Dermis lymphatic vessel endothelial cell (primary cell): ENCODE data around the gene PCDHA1. TPM values are rescaled to one million over a fixed set of nuclear protein-coding genes. Genes with fewer than 3 reads are reported as not detected.

Experiments
- total RNA-seq: library from RNA; depleted of rRNA; stranded (reverse); fragments of >200 nt; gene quantifications from 2 replicates; pipeline ENCODE4 v1.2.1, GENCODE V29; 2014

Gene PCDHA1
- under 0.01 and 0.09 TPM in 2 replicates for total RNA-seq

GRCh38 chr5:140785905-140786686 lies at the start of gene PCDHA1:
Gene PCDHA1, plus strand, starts transcription at chr5:140786140.

DNA sequence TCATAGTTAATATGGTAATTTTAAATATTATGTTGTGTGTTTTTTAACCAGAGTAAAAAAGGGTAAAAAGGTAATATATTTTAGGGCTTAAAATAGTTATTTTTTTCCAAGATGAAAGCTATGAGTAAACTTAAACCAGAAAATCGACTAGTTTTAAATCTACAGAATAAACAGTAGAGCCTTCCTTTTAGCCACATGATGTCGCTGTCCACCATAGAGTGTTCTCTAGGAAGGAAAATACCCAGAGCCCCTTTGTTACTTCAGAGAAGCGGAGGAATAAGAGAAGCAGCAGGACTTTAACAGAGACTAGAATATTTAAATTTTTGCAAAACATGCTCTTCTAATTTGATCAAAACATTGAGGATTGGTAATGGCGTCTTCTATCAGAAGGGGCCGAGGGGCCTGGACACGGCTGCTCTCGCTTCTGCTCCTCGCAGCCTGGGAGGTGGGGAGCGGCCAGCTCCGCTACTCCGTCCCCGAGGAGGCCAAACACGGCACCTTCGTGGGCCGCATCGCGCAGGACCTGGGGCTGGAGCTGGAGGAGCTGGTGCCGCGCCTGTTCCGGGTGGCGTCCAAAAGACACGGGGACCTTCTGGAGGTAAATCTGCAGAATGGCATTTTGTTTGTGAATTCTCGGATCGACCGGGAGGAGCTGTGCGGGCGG lies 8.8 kb downstream of the PCDHA1 start, which contains the start of gene PCDHA2:
TSS of gene PCDHA2 (plus strand) at position 258 of the 664 bp plus-strand sequence.

GRCh38 chr5:140800816-140801493 lies 15.0 kb downstream of the PCDHA1 start, which contains the start of gene PCDHA3:
Gene PCDHA3, plus strand, starts transcription at chr5:140801057.

GRCh38 chr5:140806834-140807775 lies 21.2 kb downstream of the PCDHA1 start, which contains the start of gene PCDHA4:
Gene PCDHA4, plus strand, starts transcription at chr5:140807068.

GRCh38 chr5:140821375-140822280 lies 35.7 kb downstream of the PCDHA1 start, which contains the start of gene PCDHA5:
Gene PCDHA5, plus strand, starts transcription at chr5:140821613.

DNA sequence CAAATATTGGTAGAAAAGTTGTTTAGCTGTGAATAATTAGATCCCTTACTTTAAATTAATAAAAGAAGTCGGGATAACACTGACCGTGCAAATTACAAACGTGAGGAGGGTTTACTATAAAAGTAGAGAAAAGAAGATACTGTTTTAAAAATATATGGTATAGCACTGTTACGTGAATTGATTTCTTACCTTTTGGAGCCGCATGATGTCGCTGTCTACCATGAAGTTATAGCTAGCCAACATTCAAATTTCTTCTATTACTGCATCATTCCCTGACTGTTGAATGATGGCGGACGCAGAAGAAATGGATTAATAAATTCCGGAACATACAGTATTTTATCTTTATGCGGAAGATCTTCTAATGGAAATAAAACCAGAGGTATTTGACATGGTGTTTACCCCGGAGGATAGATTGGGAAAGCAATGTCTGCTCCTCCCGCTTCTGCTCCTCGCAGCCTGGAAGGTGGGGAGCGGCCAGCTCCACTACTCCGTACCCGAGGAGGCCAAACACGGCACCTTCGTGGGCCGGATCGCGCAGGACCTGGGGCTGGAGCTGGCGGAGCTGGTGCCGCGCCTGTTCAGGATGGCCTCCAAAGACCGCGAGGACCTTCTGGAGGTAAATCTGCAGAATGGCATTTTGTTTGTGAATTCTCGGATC lies 41.9 kb downstream of the PCDHA1 start, which contains the start of gene PCDHA6:
TSS of gene PCDHA6 (plus strand) at position 257 of the 658 bp plus-strand sequence. CDS start at position 389, 132 bp downstream.

GRCh38 chr5:140833993-140834392 lies 48.1 kb downstream of the PCDHA1 start, which contains the start of gene PCDHA7:
Gene PCDHA7, plus strand, starts transcription at chr5:140834269. Its CDS starts 115 bp downstream, at chr5:140834384.

DNA sequence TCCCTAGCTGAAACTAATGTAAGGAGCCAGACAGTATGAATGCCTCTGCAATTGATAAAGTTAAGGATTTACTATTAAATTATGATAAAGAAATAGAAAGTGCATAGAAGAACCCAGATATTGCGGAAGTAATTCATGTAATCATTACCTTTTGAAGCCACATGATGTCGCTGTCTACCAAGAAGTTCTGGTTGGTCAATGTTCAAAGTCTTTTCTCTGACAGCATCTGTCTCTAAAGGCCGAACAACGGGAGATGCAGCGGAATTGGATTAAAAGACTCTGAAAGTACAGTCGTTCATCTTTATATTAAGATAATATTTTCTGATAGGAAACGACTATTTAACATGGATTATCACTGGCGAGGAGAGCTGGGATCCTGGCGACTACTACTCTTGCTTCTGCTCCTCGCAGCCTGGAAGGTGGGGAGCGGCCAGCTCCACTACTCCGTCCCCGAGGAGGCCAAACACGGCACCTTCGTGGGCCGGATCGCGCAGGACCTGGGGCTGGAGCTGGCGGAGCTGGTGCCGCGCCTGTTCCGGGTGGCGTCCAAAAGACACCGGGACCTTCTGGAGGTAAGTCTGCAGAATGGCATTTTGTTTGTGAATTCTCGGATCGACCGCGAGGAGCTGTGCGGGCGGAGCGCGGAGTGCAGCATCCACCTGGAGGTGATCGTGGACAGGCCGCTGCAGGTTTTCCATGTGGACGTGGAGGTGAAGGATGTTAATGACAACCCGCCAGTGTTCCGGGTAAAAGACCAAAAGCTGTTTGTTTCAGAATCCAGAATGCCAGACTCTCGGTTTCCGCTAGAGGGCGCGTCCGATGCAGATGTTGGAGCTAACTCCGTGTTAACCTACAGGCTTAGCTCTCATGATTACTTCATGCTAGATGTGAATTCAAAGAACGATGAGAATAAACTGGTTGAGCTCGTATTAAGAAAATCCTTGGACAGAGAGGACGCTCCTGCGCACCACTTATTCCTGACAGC lies 55.3 kb downstream of the PCDHA1 start, which contains the start of gene PCDHA8:
TSS of gene PCDHA8 (plus strand) at position 210 of the 985 bp plus-strand sequence. CDS start at position 345, 135 bp downstream.

GRCh38 chr5:140848139-140849102 lies 62.5 kb downstream of the PCDHA1 start, which contains the start of gene PCDHA9:
Gene PCDHA9, plus strand, starts transcription at chr5:140848382. Its CDS starts 114 bp downstream, at chr5:140848496.

DNA sequence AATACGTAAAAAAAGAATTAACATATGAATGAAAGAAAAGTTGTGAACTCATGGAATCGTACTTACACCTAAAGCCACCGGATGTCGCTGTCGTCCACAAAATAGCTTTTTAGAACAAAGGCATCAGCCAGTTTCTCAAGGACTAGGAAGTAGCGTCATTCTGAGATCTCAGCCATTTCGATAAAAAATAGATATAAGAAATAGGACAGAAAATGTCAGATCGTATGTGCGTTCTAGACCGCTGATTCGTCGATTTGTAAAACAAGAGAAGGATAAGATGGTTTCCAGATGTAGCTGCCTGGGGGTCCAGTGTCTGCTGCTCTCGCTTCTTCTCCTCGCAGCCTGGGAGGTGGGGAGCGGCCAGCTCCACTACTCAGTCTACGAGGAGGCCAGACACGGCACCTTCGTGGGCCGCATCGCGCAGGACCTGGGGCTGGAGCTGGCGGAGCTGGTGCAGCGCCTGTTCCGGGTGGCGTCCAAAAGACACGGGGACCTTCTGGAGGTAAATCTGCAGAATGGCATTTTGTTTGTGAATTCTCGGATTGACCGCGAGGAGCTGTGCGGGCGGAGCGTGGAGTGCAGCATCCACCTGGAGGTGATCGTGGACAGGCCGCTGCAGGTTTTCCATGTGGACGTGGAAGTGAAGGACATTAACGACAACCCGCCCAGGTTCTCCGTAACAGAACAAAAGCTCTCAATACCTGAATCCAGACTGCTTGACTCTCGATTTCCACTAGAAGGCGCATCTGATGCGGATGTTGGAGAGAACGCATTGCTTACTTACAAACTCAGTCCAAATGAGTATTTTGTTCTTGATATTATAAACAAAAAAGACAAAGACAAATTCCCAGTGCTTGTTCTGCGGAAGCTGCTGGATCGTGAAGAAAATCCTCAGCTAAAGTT lies 70.1 kb downstream of the PCDHA1 start, which contains the start of gene PCDHA10:
TSS of gene PCDHA10 (plus strand) at position 126 of the 903 bp plus-strand sequence. CDS start at position 278, 152 bp downstream.

GRCh38 chr5:140868721-140869554 lies 83.0 kb downstream of the PCDHA1 start, which contains the start of gene PCDHA11:
Gene PCDHA11, plus strand, starts transcription at chr5:140868957. Its CDS starts 147 bp downstream, at chr5:140869104.

GRCh38 chr5:140875085-140876065 lies 89.4 kb downstream of the PCDHA1 start, which contains the start of gene PCDHA12:
Gene PCDHA12, plus strand, starts transcription at chr5:140875308. Its CDS starts 165 bp downstream, at chr5:140875473.

GRCh38 chr5:140881889-140882590 lies 96.1 kb downstream of the PCDHA1 start, which contains the start of gene PCDHA13:
Gene PCDHA13, plus strand, starts transcription at chr5:140882124. Its CDS starts 145 bp downstream, at chr5:140882269.

